ENCODE data around the gene CST7. TPM values are rescaled to one million over a fixed set of nuclear protein-coding genes. Genes with fewer than 3 reads are reported as not detected.

CST7 gene
- polyA plus RNA-seq, 1 experiment = not detected

DNA sequence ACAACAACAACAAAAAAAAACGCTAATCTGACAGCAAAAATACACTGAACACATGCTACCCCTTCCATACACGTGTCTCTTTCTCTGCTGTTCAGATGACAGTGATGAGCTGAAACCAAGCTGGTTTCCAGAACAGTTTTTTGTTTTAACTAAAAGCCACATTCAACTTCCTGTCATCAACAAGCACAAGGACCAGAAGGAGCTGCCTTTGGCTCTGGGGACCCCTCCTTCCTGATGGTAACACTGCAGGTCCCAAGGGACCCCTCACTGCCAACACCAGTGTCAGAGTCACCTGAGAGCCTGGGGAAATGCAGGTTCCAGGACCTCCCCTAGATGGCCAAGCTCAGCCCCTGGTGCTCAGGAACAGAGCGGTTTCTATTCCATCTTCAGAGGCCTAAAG is 6.0 kb downstream of the CST7 start:
- Histone ChIP-seq H3K27ac (ENCODE audit: low read depth, low read length) (no peak overlapping the region), H3K27me3 (ENCODE audit: control insufficient read depth, insufficient read depth, low read length) (no peaks in the 10 kb centered on the region), H3K9me3 (ENCODE audit: control insufficient read depth, insufficient read depth, low read length) (no peaks in the 10 kb centered on the region), H3K4me3 (ENCODE audit: low read depth, low read length) (no peak overlapping the region)
- ChIA-PET POLR2A (no interaction called here), CTCF (no interaction called here)
- no peak for DNase-seq (ENCODE audit: low read depth, low spot score)
- TF ChIP-seq CTCF (IDR thresholded peaks at IDR 0.05; ENCODE audit: low read depth, low read length) = no peak

GRCh38 chr20:24956001-24956841 is 7.2 kb downstream of the CST7 start:
- DNase-seq (ENCODE audit: low read depth, low spot score) = no peak
- H3K9me3 ChIP-seq (ENCODE audit: control insufficient read depth, insufficient read depth, low read length) = no peaks in the 10 kb centered on the region
- H3K4me3 ChIP-seq (ENCODE audit: low read depth, low read length) = no peak overlapping the region
- ChIA-PET POLR2A (no interaction called here), CTCF (interaction anchor here (0.5 kb wide), 1 partner anchor 739 kb away, joined by 3 read pairs; no protein-coding TSS in a partner anchor)
- H3K27ac ChIP-seq (ENCODE audit: low read depth, low read length) = no peak overlapping the region
- no peaks in the 10 kb centered on the region for H3K27me3 ChIP-seq (ENCODE audit: control insufficient read depth, insufficient read depth, low read length)
- no peak for TF ChIP-seq CTCF (IDR thresholded peaks at IDR 0.05; ENCODE audit: low read depth, low read length)

GRCh38 chr20:24957326-24958016 is 8.4 kb downstream of the CST7 start:
- TF ChIP-seq CTCF (IDR thresholded peaks at IDR 0.05; ENCODE audit: low read depth, low read length) = no peak
- Histone ChIP-seq H3K27ac (ENCODE audit: low read depth, low read length) (no peak overlapping the region), H3K9me3 (ENCODE audit: control insufficient read depth, insufficient read depth, low read length) (no peaks in the 10 kb centered on the region), H3K4me3 (ENCODE audit: low read depth, low read length) (no peak overlapping the region), H3K27me3 (ENCODE audit: control insufficient read depth, insufficient read depth, low read length) (no peaks in the 10 kb centered on the region)
- no peak for DNase-seq (ENCODE audit: low read depth, low spot score)
- ChIA-PET POLR2A (no interaction called here), CTCF (no interaction called here)

DNA sequence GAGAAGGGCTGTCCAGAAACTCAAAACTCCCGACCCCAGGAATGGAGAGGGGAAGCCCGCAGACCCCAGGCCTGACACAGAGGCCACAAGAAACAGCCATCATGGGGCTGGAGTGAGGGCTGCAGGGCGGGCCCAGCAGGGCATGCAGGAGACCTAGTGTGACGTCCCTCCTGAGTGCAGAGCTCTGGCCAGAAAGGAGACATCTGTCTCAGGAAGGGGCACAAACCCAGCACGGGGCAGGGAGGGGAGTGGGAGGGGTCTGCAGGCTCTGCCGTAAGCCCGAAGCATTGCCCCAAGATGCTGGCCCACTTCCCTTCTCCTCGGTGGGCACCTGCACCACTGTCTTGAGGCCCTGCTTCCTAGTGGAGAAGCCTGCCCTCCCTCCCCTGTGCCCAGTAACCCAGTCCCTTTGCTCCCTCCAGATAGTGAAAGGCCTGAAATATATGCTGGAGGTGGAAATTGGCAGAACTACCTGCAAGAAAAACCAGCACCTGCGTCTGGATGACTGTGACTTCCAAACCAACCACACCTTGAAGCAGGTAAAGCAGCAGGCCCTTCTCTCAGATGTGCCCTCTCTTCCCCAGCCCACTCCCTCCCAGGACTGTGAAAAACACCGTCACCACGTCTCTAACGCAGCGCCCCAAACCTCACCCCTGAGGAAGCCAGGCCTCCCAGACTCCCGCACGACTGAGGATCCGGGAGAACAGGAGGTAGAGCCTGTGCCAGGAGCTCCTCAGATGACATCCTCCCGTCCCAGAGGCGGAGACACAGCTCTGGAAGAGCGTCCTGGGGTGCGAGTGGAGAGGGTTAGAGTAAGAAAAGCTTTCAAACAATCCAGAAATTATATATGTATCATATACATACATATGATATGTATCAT is 9.7 kb downstream of the CST7 start:
- no peak for DNase-seq (ENCODE audit: low read depth, low spot score)
- ChIA-PET CTCF (no interaction called here), POLR2A (no interaction called here)
- no peaks in the 10 kb centered on the region for H3K9me3 ChIP-seq (ENCODE audit: control insufficient read depth, insufficient read depth, low read length)
- H3K4me3 ChIP-seq (ENCODE audit: low read depth, low read length) = no peak overlapping the region
- no peak for TF ChIP-seq CTCF (IDR thresholded peaks at IDR 0.05; ENCODE audit: low read depth, low read length)
- no peak overlapping the region for H3K27ac ChIP-seq (ENCODE audit: low read depth, low read length)
- H3K27me3 ChIP-seq (ENCODE audit: control insufficient read depth, insufficient read depth, low read length) = no peaks in the 10 kb centered on the region

Data from AG04450 (cell line).